ENCODE measurements around the gene PTPRT.

DNA sequence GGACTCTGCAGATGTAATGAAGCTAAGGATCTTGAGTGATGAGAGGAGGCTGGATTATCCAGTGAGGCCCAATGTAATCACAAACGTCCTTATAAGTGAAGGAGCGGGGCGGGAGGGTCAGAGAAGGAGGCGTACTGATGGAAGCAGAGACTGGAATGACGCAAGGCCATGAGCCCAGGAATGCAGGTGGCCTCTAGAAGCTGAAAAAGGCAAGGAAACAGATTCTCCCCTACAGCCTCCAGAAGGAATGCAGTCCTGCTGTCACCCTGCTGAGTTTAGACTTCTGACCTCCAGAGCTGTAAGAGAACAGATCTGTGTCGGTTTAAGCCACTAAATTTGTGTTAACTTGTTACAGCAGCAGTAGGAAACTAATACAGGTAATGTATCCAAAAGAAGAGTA, 227.9 kb downstream of the PTPRT start:
- TF ChIP-seq, protein P1, sequence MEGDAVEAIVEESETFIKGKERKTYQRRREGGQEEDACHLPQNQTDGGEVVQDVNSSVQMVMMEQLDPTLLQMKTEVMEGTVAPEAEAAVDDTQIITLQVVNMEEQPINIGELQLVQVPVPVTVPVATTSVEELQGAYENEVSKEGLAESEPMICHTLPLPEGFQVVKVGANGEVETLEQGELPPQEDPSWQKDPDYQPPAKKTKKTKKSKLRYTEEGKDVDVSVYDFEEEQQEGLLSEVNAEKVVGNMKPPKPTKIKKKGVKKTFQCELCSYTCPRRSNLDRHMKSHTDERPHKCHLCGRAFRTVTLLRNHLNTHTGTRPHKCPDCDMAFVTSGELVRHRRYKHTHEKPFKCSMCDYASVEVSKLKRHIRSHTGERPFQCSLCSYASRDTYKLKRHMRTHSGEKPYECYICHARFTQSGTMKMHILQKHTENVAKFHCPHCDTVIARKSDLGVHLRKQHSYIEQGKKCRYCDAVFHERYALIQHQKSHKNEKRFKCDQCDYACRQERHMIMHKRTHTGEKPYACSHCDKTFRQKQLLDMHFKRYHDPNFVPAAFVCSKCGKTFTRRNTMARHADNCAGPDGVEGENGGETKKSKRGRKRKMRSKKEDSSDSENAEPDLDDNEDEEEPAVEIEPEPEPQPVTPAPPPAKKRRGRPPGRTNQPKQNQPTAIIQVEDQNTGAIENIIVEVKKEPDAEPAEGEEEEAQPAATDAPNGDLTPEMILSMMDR (IDR thresholded peaks at IDR 0.05) = no peak
- TF ChIP-seq POLR2A (IDR thresholded peaks at IDR 0.05) = no peak
- no peak for TF ChIP-seq EP300 (IDR thresholded peaks at IDR 0.05)

All from ovary (tissue), 3 donors.